HepG2 (cell line): Measurements from ENCODE around the gene MYADML2. TPM values are rescaled to one million over a fixed set of nuclear protein-coding genes. Genes with fewer than 3 reads are reported as not detected.

Experiments used
- ATAC-seq: fragments of 200-7000 bp; cut with Tn5 transposase; 3 replicates; pipeline ENCODE4 v1.9.1; 2020; ENCODE audit warnings: mild to moderate bottlenecking, moderate library complexity
- BruUV-seq: library from RNA; stranded (reverse); fragments of 400-500 nt; replicated peaks from 2 replicates; lab custom pipeline; 2021; lab: Mats Ljungman, UMichigan
- CTCF ChIA-PET: fragments of 300-600 bp; formaldehyde crosslinking; extraction: SDS; loops from one replicate; lab custom pipeline; 2021; ENCODE audit warnings: low total read pairs, inconsistent platforms, low intra/inter-chr PET ratio; lab: Yijun Ruan, JAX
- POLR2A ChIA-PET: fragments of 350-600 bp; sonication (Branson Sonifier 250); formaldehyde crosslinking; loops from one replicate; lab custom pipeline; 2020; ENCODE audit warnings: antibody characterized with exemption, inconsistent platforms; lab: Yijun Ruan, JAX
- DNase-seq: peaks from one replicate; pipeline ENCODE4 v3.0.0-alpha.2; 2015; ENCODE audit warnings: low spot score
- FAIRE-seq: peaks from 3 replicates; lab custom pipeline; 2011; peaks lifted over from hg19 to GRCh38; lab: Jason Lieb, UNC
- H2AFZ ChIP-seq: one replicate; pipeline ENCODE4 v1.6.1; 2011; ENCODE audit warnings: low read length, inconsistent platforms
- H3K27ac ChIP-seq: fragments of 300-600 bp; 3 replicates; pipeline ENCODE4 v1.8.0; 2011; ENCODE audit warnings: mixed run types, mild to moderate bottlenecking, mixed read lengths, low read length, inconsistent platforms; ENCODE audit not compliant: insufficient read depth; ENCODE audit errors: extremely low read length
- H3K27me3 ChIP-seq, 2 experiments: fragments of 200-600 bp in 1 of 2; 2 replicates in 1 of 2; 3 replicates in 1 of 2; pipeline versions ENCODE4 v1.6.0 to v1.8.0; 2011; ENCODE audit warnings: low read length in 2 of 2, mild to moderate bottlenecking in 2 of 2, moderate library complexity in 2 of 2, inconsistent platforms in 1 of 2; ENCODE audit not compliant: insufficient read depth in 2 of 2, control insufficient read depth in 1 of 2
- H3K36me3 ChIP-seq, 2 experiments: fragments of 200-600 bp in 1 of 2; replicated peaks in 1 of 2; 2 replicates in 1 of 2; 3 replicates in 1 of 2; pipeline versions ENCODE4 v1.5.1 to v1.8.0; 2011; ENCODE audit warnings: low read length in 2 of 2, inconsistent platforms in 1 of 2; ENCODE audit not compliant: insufficient read depth in 2 of 2, control insufficient read depth in 1 of 2
- H3K4me1 ChIP-seq: 2 replicates; pipeline ENCODE4 v1.5.1; 2012; ENCODE audit warnings: low read length, inconsistent platforms; ENCODE audit not compliant: insufficient read depth
- H3K4me2 ChIP-seq: 2 replicates; pipeline ENCODE4 v1.6.0; 2011; ENCODE audit warnings: low read depth, low read length, inconsistent platforms
- H3K4me3 ChIP-seq, 3 experiments: fragments of 200-600 bp in 1 of 3; sonication (generic), shearing (Covaris generic) in 1 of 3; replicated peaks in 1 of 3; 2 replicates each; pipeline ENCODE4 v1.5.1; 2011 to 2016; ENCODE audit warnings: low read length in 3 of 3, inconsistent platforms in 2 of 3, low read depth in 2 of 3, mild to moderate bottlenecking in 2 of 3, control low read depth in 1 of 3, mixed read lengths in 1 of 3; ENCODE audit not compliant: insufficient read depth in 1 of 3
- H3K79me2 ChIP-seq: one replicate; pipeline ENCODE4 v1.6.1; 2011; ENCODE audit warnings: low read length, inconsistent platforms; ENCODE audit not compliant: insufficient read depth
- H3K9ac ChIP-seq: 2 replicates; pipeline ENCODE4 v1.6.0; 2011; ENCODE audit warnings: mild to moderate bottlenecking, low read depth, low read length, inconsistent platforms; ENCODE audit not compliant: insufficient read depth
- H3K9me3 ChIP-seq: 2 replicates; pipeline ENCODE4 v1.5.1; 2012; ENCODE audit warnings: mild to moderate bottlenecking, low read length
- H4K20me1 ChIP-seq: 2 replicates; pipeline ENCODE4 v1.6.0; 2011; ENCODE audit warnings: inconsistent platforms, mild to moderate bottlenecking, low read length, moderate library complexity; ENCODE audit not compliant: insufficient read depth
- AKAP8 ChIP-seq: sonication (generic); formaldehyde crosslinking; IDR thresholded peaks from 2 replicates; pipeline ENCODE4 v1.5.1; 2020; ENCODE audit warnings: mild to moderate bottlenecking, missing genetic modification reagents
- BRCA1 ChIP-seq: sonication (generic); formaldehyde crosslinking; IDR thresholded peaks from 2 replicates; pipeline ENCODE4 v1.4.0; 2020; ENCODE audit warnings: missing genetic modification reagents
- ETS1 ChIP-seq: sonication (generic); formaldehyde crosslinking; IDR thresholded peaks from 2 replicates; pipeline ENCODE4 v1.4.0; 2020; ENCODE audit warnings: missing genetic modification reagents
- KAT8 ChIP-seq: IDR thresholded peaks from 2 replicates; pipeline ENCODE4 v1.6.1; 2016; ENCODE audit warnings: missing genetic modification reagents, missing compliant biosample characterization
- MATR3 ChIP-seq: sonication (generic); formaldehyde crosslinking; IDR thresholded peaks from 2 replicates; pipeline ENCODE4 v1.4.0; 2020; ENCODE audit warnings: missing genetic modification reagents
- MTA1 ChIP-seq: sonication (generic); formaldehyde crosslinking; IDR thresholded peaks from 2 replicates; pipeline ENCODE4 v1.4.0; 2020; ENCODE audit warnings: missing genetic modification reagents, mild to moderate bottlenecking, borderline replicate concordance
- PHF8 ChIP-seq: sonication (generic); formaldehyde crosslinking; IDR thresholded peaks from 2 replicates; pipeline ENCODE4 v1.5.0; 2020; ENCODE audit warnings: missing genetic modification reagents
- RBFOX2 ChIP-seq: fragments of 200-400 bp; formaldehyde crosslinking; IDR thresholded peaks from 2 replicates; pipeline ENCODE4 v1.6.1; 2017; ENCODE audit warnings: low read depth, mild to moderate bottlenecking, low read length
- SP140L ChIP-seq: sonication (generic); formaldehyde crosslinking; IDR thresholded peaks from 2 replicates; pipeline ENCODE4 v1.4.0; 2020; ENCODE audit warnings: missing genetic modification reagents, borderline replicate concordance
- TAF15 ChIP-seq: fragments of 200-400 bp; formaldehyde crosslinking; IDR thresholded peaks from one replicate; pipeline ENCODE4 v1.6.1; 2018; ENCODE audit warnings: mild to moderate bottlenecking, low read depth, low read length; ENCODE audit not compliant: poor library complexity, severe bottlenecking
- TRIM22 ChIP-seq: fragments of 450-650 bp; IDR thresholded peaks from 2 replicates; pipeline ENCODE4 v1.6.1; 2017
- ZBTB38 ChIP-seq: sonication (generic); formaldehyde crosslinking; IDR thresholded peaks from 2 replicates; pipeline ENCODE4 v1.5.1; 2020; ENCODE audit warnings: mild to moderate bottlenecking, missing genetic modification reagents
- ZBTB46 ChIP-seq: sonication (generic); formaldehyde crosslinking; IDR thresholded peaks from 2 replicates; pipeline ENCODE4 v1.4.0; 2020; ENCODE audit warnings: mild to moderate bottlenecking, missing genetic modification reagents, borderline replicate concordance
- ZNF274 ChIP-seq: sonication (generic); formaldehyde crosslinking; IDR thresholded peaks from 2 replicates; pipeline ENCODE4 v1.5.1; 2020; ENCODE audit warnings: mild to moderate bottlenecking, missing genetic modification reagents
- ZNF280B ChIP-seq: sonication (generic); formaldehyde crosslinking; IDR thresholded peaks from 2 replicates; pipeline ENCODE4 v1.5.0; 2020; ENCODE audit warnings: missing genetic modification reagents, mild to moderate bottlenecking, borderline replicate concordance
- ZNF329 ChIP-seq: sonication (generic); formaldehyde crosslinking; IDR thresholded peaks from 2 replicates; pipeline ENCODE4 v1.9.0; 2021; ENCODE audit warnings: low read depth, mild to moderate bottlenecking, missing genetic modification reagents
- ZNF704 ChIP-seq: sonication (generic); formaldehyde crosslinking; IDR thresholded peaks from 2 replicates; pipeline ENCODE4 v1.8.1; 2023; ENCODE audit warnings: mild to moderate bottlenecking, inconsistent platforms, moderate library complexity, missing genetic modification reagents, borderline replicate concordance
- ZNF891 ChIP-seq: sonication (generic); formaldehyde crosslinking; IDR thresholded peaks from 2 replicates; pipeline ENCODE4 v1.5.0; 2020; ENCODE audit warnings: mild to moderate bottlenecking, missing genetic modification reagents
- WGBS: methylation state at CpG from one replicate; pipeline ENCODE4 v1.1.6; 2017; ENCODE audit warnings: low lambda C conversion rate; 5-methylcytosine and 5-hydroxymethylcytosine counted together
- in situ Hi-C: cut with HindIII; loops from 2 replicates; pipeline ENCODE4 v1.10.0; 2017; ENCODE audit warnings: low pct_unique_long_range_greater_than_20kb; ENCODE audit not compliant: extremely low pct_ligation_motif_present
- intact Hi-C: fragments of 100-400 bp; cut with micrococcal nuclease; formaldehyde crosslinking; loops from one replicate; pipeline ENCODE4 v1.10.0; 2022; ENCODE audit not compliant: unreplicated experiment
- polyA plus RNA-seq, 8 experiments: library from polyadenylated mRNA; depleted of rRNA in 3 of 8; stranded (reverse) in 7 of 8; unstranded in 1 of 8; fragments of >200 nt; fragmentation: Illumina TruSeq in 4 of 8; extraction: Trizol in 4 of 8; gene quantifications; 2 replicates each; pipeline versions ENCODE4 v1.2.1 to v1.2.3, GENCODE V29; 2011 to 2016; ENCODE audit warnings: low read depth in 4 of 8, missing spikeins in 1 of 8, mixed read lengths in 1 of 8; ENCODE audit not compliant: insufficient read depth in 1 of 8
- total RNA-seq, 5 experiments: library from RNA; depleted of rRNA; stranded (reverse); fragments of >200 nt; fragmentation: Illumina TruSeq; extraction: Trizol; gene quantifications; 2 replicates each; pipeline ENCODE4 v1.2.3, GENCODE V29; 2016; ENCODE audit warnings: low read depth in 1 of 5

The MYADML2 gene
- total and polyA plus RNA-seq, 2 of the 13 experiments (the other 11 are each of a cell fraction or from before 2014, with no cell fraction given) = not detected

GRCh38 chr17:81909231-81909630, 37.8 kb downstream of the MYADML2 start:
- Histone ChIP-seq H4K20me1 (peaks cover 10% of the 10 kb centered on the region; the same call in 1 of the 2 replicates), H3K4me3 (peak overlapping the region in 1 of 3 experiments; percentile 99; a peak in 2 of 6 replicates), H3K9ac (peak overlapping the region; percentile 99), H3K27ac (peak overlapping the region; percentile 99), H3K4me1 (peaks cover 38% of the 10 kb centered on the region), H3K4me2 (peak overlapping the region; percentile 99), H3K27me3 (no peaks in the 10 kb centered on the region; a peak in 1 of 5 replicates), H3K36me3 (peaks cover 55 to 77% of the 10 kb centered on the region in 2 experiments), H2AFZ (no peak overlapping the region), H3K79me2 (peaks cover 33% of the 10 kb centered on the region), H3K9me3 (no peaks in the 10 kb centered on the region)
- WGBS = 94% methylated on average over 7 of the region's 12 CpGs
- no peak for FAIRE-seq
- intact Hi-C loops = no loop called here
- ChIA-PET CTCF (no interaction called here), POLR2A (interaction anchor here (0.8 to 3.5 kb wide), 15 partner anchors 8 to 128 kb away, joined by 3 to 52 read pairs (median 4); partner anchors contain the start of genes ALYREF, ANAPC11, ARHGDIA and CENPX)
- in situ Hi-C loops = no loop called here
- no peak for DNase-seq
- ATAC-seq = no peak
- BruUV-seq = no TSS peak
- TF ChIP-seq PHF8 (CRISPR knock-in tag) (no peak), BRCA1 (CRISPR knock-in tag) (no peak), RBFOX2 (peak; percentile 68), ZNF704 (CRISPR knock-in tag) (0 out of 2 replicates have a peak, but pooled peaks have one; percentile 62), ZBTB46 (CRISPR knock-in tag) (no peak), KAT8 (no peak), ZNF891 (CRISPR knock-in tag) (no peak), ZNF329 (CRISPR knock-in tag) (no peak), ETS1 (CRISPR knock-in tag) (no peak), MATR3 (CRISPR knock-in tag) (no peak; the same call in 1 of the 2 replicates), TAF15 (no peak), SP140L (CRISPR knock-in tag) (no peak), MTA1 (CRISPR knock-in tag) (peak; percentile 84; the same call in 1 of the 2 replicates), ZNF274 (CRISPR knock-in tag) (0 out of 2 replicates have a peak, but pooled peaks have one; percentile 33), TRIM22 (no peak), ZNF280B (0 out of 2 replicates have a peak, but pooled peaks have one; percentile 14), AKAP8 (CRISPR knock-in tag) (0 out of 2 replicates have a peak, but pooled peaks have one; percentile 30), ZBTB38 (no peak)
